ENCODE data around the gene MAPRE3.

DNA sequence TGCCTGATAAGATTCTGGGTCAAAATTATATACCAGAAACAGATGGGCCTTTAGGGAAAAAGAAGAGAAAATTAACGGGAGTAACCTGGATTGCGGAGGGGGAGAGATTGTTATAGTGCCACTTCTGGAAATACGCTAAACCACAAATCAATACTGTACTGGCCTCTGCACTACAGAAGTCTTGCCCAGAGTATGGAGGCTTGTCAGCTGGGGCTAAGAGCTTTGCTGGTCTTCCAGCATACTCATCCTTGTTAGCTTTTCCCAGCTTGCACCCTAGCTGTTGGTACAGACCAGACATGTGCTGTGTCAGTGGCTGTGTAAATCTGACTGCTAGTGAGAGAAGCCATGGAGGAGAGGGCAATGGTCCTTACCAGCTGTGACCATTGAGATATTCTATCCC lies 89.9 kb downstream of the MAPRE3 start:
- TF ChIP-seq CTCF (IDR thresholded peaks at IDR 0.05; ENCODE audit: low read depth, low read length) (no peak), EZH2phosphoT487 (IDR thresholded peaks at IDR 0.05; ENCODE audit: low read depth) (no peak)
